Smooth muscle cell (in vitro differentiated cells): ENCODE measurements around the gene PHAF1. TPM values are rescaled to one million over a fixed set of nuclear protein-coding genes. Genes with fewer than 3 reads are reported as not detected.
A peak's percentile ranks its signal among the peaks of the same experiment; 100 is the strongest.

Source experiments
- DNase-seq: peaks from one replicate; lab custom pipeline; 2025; ENCODE audit not compliant: unreplicated experiment; lab: John Stamatoyannopoulos, UW
- H2AFZ ChIP-seq: fragments of 200-600 bp; sonication (generic); 2 replicates; pipeline ENCODE4 v1.6.0; 2016; ENCODE audit warnings: antibody characterized with exemption, low read depth, mild to moderate bottlenecking
- H3F3A ChIP-seq: fragments of 200-600 bp; sonication (generic); 2 replicates; pipeline ENCODE4 v1.6.0; 2017; ENCODE audit warnings: antibody characterized with exemption, low read depth
- H3K27ac ChIP-seq: fragments of 200-600 bp; sonication (generic); 2 replicates; pipeline ENCODE4 v1.5.1; 2016; ENCODE audit warnings: low read depth, mild to moderate bottlenecking
- H3K27me3 ChIP-seq: fragments of 200-600 bp; sonication (generic); 2 replicates; pipeline ENCODE4 v1.6.1; 2016; ENCODE audit warnings: low read depth, mild to moderate bottlenecking
- H3K36me3 ChIP-seq: fragments of 200-600 bp; sonication (generic); 2 replicates; pipeline ENCODE4 v1.5.1; 2016; ENCODE audit warnings: low read depth
- H3K4me1 ChIP-seq: fragments of 200-600 bp; sonication (generic); 2 replicates; pipeline ENCODE4 v1.5.1; 2016; ENCODE audit warnings: low read depth
- H3K4me2 ChIP-seq: fragments of 200-600 bp; sonication (generic); 2 replicates; pipeline ENCODE4 v1.6.0; 2016; ENCODE audit warnings: mild to moderate bottlenecking
- H3K4me3 ChIP-seq: fragments of 200-600 bp; sonication (generic); 2 replicates; pipeline ENCODE4 v1.5.1; 2016; ENCODE audit warnings: mild to moderate bottlenecking
- H3K79me2 ChIP-seq: fragments of 200-600 bp; sonication (generic); 2 replicates; pipeline ENCODE4 v1.6.0; 2016; ENCODE audit warnings: low read depth, mild to moderate bottlenecking
- H3K9ac ChIP-seq: fragments of 200-600 bp; sonication (generic); 2 replicates; pipeline ENCODE4 v1.6.0; 2016; ENCODE audit warnings: low read depth
- H3K9me3 ChIP-seq: fragments of 200-600 bp; sonication (generic); replicated peaks from 2 replicates; pipeline ENCODE4 v1.5.1; 2016; ENCODE audit warnings: low read depth
- H4K20me1 ChIP-seq: fragments of 200-600 bp; sonication (generic); 2 replicates; pipeline ENCODE4 v1.6.0; 2016; ENCODE audit warnings: low read depth
- CTCF ChIP-seq: fragments of 200-600 bp; sonication (generic); IDR thresholded peaks from 2 replicates; pipeline ENCODE4 v1.5.1; 2017; ENCODE audit warnings: borderline replicate concordance, mild to moderate bottlenecking, antibody characterized with exemption; ENCODE audit not compliant: insufficient read depth, poor library complexity, severe bottlenecking
- WGBS: methylation state at CpG from one replicate; pipeline ENCODE4 v1.1.7; 2016; ENCODE audit warnings: low lambda C conversion rate; 5-methylcytosine and 5-hydroxymethylcytosine counted together
- polyA plus RNA-seq: library from polyadenylated mRNA; unstranded; fragments of >200 nt; fragmentation: Nextera tagmentation; extraction: Ambion mirVana; gene quantifications from 2 replicates; pipeline ENCODE4 v1.2.1, GENCODE V29; 2016
- total RNA-seq: library from RNA; depleted of rRNA; stranded (reverse); fragments of >200 nt; gene quantifications from 2 replicates; pipeline ENCODE4 v1.2.3, GENCODE V29; 2014

Gene PHAF1
- total and polyA plus RNA-seq, 2 experiments from 2014 or later, result 15.5 TPM

GRCh38 chr16:67193536-67193935 is 83.8 kb downstream of the PHAF1 start:
- Histone ChIP-seq H2AFZ (no peak overlapping the region), H3K4me2 (peak overlapping the region; percentile 100), H3K79me2 (peaks cover 27% of the 10 kb centered on the region), H3K36me3 (no peaks in the 10 kb centered on the region), H3K27me3 (no peaks in the 10 kb centered on the region), H3K4me1 (peaks cover 18% of the 10 kb centered on the region), H3F3A (peaks cover 7% of the 10 kb centered on the region), H3K4me3 (peak overlapping the region; percentile 94), H4K20me1 (peaks cover 46% of the 10 kb centered on the region), H3K9ac (no peak overlapping the region), H3K27ac (no peak overlapping the region), H3K9me3 (no peaks in the 10 kb centered on the region)
- DNase-seq, result no peak
- no peak for TF ChIP-seq CTCF

GRCh38 chr16:67194260-67194659 is 84.5 kb downstream of the PHAF1 start:
- DNase-seq, result no peak
- Histone ChIP-seq H3K4me2 (no peak overlapping the region), H4K20me1 (peaks cover 49% of the 10 kb centered on the region), H3F3A (peaks cover 7% of the 10 kb centered on the region), H3K27me3 (no peaks in the 10 kb centered on the region), H3K79me2 (peaks cover 27% of the 10 kb centered on the region), H3K4me1 (peaks cover 18% of the 10 kb centered on the region), H3K4me3 (no peak overlapping the region), H3K9me3 (no peaks in the 10 kb centered on the region), H3K9ac (no peak overlapping the region), H2AFZ (no peak overlapping the region), H3K36me3 (no peaks in the 10 kb centered on the region), H3K27ac (no peak overlapping the region)
- WGBS, result 97% methylated on average over 6 of the region's 6 CpGs
- TF ChIP-seq CTCF, result no peak

GRCh38 chr16:67195676-67196075 is 85.9 kb downstream of the PHAF1 start:
- H3K79me2 ChIP-seq, result peaks cover 27% of the 10 kb centered on the region
- H3K9ac ChIP-seq, result no peak overlapping the region
- H3K27me3 ChIP-seq, result no peaks in the 10 kb centered on the region
- no peak overlapping the region for H3K4me2 ChIP-seq
- WGBS, result 89% methylated on average over 5 of the region's 5 CpGs
- H3K36me3 ChIP-seq, result no peaks in the 10 kb centered on the region
- H3K4me3 ChIP-seq, result no peak overlapping the region
- no peaks in the 10 kb centered on the region for H3K9me3 ChIP-seq
- H3K27ac ChIP-seq, result no peak overlapping the region
- TF ChIP-seq CTCF, result no peak
- peaks cover 7% of the 10 kb centered on the region for H3F3A ChIP-seq
- peaks cover 18% of the 10 kb centered on the region for H3K4me1 ChIP-seq
- no peak overlapping the region for H2AFZ ChIP-seq
- no peak for DNase-seq
- peaks cover 49% of the 10 kb centered on the region for H4K20me1 ChIP-seq

GRCh38 chr16:67196881-67197280 is 87.1 kb downstream of the PHAF1 start:
- Histone ChIP-seq H3K4me3 (no peak overlapping the region), H3F3A (peaks cover 7% of the 10 kb centered on the region), H3K27ac (no peak overlapping the region), H3K4me1 (peaks cover 12% of the 10 kb centered on the region), H3K79me2 (peaks cover 24% of the 10 kb centered on the region), H2AFZ (no peak overlapping the region), H4K20me1 (peaks cover 49% of the 10 kb centered on the region), H3K9ac (no peak overlapping the region), H3K27me3 (no peaks in the 10 kb centered on the region), H3K36me3 (no peaks in the 10 kb centered on the region), H3K9me3 (no peaks in the 10 kb centered on the region), H3K4me2 (no peak overlapping the region)
- DNase-seq, result no peak
- TF ChIP-seq CTCF, result no peak
- WGBS, result 100% methylated on average over 1 of the region's 1 CpG
